Stimulated activated CD4-positive, alpha-beta T cell treated with anti-CD3 and anti-CD28 coated beads, Interleukin-15, amount 100 ng/mL, for 24 hours (primary cell): ENCODE measurements around the gene APAF1.

ENCODE experiments used
- DNase-seq: peaks from one replicate; pipeline ENCODE4 v3.0.0-alpha.2; 2020

Gene APAF1

DNA sequence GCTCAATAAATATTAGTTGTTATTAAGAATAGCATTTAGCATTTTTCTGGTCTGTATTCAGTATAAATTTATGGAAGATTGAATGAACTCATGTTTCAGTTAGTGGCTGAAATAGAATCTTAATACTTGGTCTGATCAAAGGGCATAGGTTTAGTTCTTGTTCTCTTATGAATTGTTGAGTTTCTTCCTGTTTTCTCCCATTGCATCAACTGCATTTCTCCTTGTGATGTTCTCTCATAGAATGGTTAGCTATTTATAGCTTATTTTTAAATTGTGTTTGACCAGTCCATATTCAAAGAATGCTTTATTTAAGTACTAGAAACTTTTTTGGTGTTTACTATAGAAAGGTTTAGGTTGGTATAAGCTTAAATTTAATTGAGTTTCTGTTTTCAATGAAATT, 29.8 kb downstream of the APAF1 start:
- DNase-seq, result no peak

DNA sequence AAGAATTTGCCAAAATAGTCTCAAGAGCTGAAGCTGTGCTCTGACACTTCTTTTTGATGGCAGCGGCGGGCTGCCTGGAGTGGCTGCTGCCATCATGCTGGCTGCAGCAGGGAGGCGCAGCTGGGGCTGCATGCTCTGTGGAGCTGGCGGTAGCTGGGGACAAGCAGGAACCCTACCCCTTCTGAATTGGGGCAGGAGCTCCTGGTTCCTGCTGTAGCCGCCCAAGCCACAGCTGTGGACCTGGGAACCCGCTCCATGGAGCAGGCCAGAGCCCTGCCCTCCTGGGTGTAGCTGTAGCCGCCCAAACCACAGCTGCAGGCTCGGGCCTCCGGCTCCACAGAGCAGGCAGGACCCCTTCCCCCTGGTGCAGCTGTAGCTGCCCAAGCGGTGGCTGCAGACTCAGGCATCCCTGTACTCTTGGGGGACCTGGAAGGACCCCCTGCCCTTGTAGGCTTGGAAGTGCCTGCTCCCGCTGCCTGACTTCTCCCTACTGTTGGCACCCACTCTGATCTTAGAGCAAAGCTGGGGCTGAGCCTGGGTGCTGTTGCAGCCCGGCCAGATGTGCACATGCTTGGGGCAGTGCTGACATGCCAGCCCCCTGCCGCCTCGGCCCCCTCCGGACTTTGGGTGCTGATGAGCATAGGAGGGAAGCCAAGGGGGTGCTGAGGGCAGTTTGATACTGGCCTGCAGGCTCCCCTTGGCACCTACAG, 33.3 kb downstream of the APAF1 start:
- no peak for DNase-seq

- DNase-seq, result no peak
Observed at GRCh38 chr12:98678946-98679610, 34.0 kb downstream of the APAF1 start.

DNA sequence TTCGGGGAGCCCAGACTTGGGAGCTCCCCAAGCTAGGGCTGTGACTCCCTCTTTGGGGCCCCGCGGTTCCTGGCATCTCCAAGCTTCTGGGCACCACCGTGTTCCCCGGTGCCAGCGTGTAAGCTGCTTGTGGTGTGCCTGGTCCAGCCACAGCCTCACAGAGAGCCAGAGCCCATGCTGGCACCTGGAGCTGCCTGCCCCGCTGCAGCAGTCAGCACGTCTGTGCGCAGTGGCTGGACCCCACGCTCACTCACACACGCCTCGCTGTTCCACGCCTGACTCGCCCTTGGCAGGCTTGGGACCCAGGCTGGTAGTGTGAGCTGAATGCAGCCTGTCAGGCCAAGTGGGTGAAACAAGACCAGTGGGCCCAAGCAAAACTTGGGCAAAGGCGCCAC, 34.5 kb downstream of the APAF1 start:
- DNase-seq, result no peak

DNA sequence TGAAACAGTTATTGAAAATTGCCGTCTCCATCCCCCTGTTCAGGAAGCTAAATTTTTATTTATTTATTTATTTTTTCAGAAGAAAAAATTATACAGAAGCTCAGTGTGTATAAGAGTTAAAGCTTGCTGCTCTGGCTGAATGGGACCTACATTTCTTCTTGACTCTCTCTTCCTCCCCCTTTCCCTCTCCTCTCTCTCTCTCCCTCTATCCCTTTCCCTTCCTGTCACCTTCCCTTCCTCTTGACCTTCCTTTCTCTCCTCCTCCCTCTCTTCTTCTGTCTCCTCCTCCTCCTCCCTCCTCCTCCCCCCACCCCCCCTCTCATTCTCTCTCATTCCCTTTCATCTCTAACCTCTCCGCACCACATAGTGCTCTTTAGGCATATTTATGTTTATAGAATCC, 39.1 kb downstream of the APAF1 start:
- no peak for DNase-seq

DNA sequence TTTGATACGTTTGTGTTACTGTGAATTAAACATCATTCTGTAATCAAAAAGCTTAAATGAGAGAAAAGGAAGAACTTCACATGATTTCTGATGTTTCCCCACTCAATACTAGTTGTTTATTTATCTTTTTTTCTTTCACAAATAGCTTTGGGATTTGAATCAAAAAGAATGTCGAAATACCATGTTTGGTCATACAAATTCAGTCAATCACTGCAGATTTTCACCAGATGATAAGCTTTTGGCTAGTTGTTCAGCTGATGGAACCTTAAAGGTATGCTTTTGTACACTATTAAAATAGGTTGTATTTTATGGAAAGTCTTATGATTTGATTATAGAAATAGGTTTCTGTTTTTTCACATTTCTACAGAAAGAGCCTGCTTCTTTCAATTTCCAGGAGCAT, 41.5 kb downstream of the APAF1 start:
- DNase-seq, result no peak

DNA sequence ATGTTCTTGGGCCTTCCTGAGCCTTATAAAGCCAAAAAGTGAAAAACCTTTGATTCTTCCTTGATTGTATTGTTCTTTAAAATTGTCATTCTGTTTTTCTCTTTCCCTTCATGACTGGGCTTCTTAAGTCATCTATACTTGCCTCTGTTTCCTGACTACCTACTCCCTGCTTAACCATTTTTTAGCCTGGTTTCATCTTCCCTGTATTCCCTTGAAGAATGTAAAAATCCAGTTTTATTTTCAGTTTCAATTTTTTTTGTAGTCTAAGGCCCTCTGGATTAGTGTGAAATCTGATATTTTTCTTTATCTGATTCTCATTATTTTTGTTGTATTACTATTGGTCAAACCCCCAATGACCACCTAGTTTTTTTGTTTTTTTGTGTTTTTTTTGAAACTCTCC, 46.3 kb downstream of the APAF1 start:
- no peak for DNase-seq

GRCh38 chr12:98696036-98696646, 51.1 kb downstream of the APAF1 start:
- DNase-seq, result no peak

GRCh38 chr12:98697209-98697608, 52.1 kb downstream of the APAF1 start:
- no peak for DNase-seq

GRCh38 chr12:98698603-98699463, 53.7 kb downstream of the APAF1 start:
- peak; percentile 55 for DNase-seq

DNA sequence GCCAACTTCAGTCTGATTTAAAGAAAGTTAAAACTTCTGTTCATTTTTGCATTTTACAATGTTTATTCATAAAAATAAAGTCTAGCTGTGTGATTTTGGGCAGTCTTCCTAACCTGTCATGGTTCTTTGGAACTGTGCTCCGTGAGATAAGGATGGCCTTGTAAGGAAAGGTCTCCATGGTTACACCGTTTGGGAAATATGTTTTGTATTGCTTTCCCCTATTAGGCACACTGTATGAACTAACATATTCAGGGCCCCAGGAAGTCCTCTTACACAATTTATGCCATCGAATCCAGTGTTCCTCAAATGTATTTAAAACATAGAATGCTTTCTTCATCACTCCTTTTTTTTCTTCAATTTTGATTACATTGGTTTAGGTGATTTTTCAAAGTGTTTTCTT, 54.5 kb downstream of the APAF1 start:
- DNase-seq, result no peak

GRCh38 chr12:98701166-98701565, 56.1 kb downstream of the APAF1 start:
- no peak for DNase-seq

GRCh38 chr12:98709022-98709421, 63.9 kb downstream of the APAF1 start:
- no peak for DNase-seq

DNA sequence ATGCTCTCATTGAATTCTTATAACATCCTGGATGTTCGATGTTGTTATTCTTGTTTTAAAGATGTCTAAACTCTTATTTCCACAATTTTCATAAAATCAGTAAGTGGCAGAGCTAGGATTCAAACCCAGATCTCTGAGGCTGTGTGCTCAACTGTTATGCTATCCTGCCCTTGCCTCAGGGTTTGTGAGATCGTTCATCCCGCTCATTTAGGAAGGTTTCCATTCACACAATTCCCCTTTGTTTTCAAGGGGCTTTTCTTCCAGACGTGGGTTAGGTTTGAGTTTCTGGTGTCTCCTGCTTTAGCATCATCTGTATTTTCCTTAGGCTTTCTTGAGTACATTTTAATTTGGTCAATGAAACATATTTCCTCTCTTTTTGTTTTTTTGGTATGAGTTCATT, 69.3 kb downstream of the APAF1 start:
- DNase-seq, result no peak

GRCh38 chr12:98719515-98720504, 74.7 kb downstream of the APAF1 start:
- DNase-seq, result no peak

- DNase-seq, result no peak
Observed at GRCh38 chr12:98721204-98721702, 76.2 kb downstream of the APAF1 start.

DNA sequence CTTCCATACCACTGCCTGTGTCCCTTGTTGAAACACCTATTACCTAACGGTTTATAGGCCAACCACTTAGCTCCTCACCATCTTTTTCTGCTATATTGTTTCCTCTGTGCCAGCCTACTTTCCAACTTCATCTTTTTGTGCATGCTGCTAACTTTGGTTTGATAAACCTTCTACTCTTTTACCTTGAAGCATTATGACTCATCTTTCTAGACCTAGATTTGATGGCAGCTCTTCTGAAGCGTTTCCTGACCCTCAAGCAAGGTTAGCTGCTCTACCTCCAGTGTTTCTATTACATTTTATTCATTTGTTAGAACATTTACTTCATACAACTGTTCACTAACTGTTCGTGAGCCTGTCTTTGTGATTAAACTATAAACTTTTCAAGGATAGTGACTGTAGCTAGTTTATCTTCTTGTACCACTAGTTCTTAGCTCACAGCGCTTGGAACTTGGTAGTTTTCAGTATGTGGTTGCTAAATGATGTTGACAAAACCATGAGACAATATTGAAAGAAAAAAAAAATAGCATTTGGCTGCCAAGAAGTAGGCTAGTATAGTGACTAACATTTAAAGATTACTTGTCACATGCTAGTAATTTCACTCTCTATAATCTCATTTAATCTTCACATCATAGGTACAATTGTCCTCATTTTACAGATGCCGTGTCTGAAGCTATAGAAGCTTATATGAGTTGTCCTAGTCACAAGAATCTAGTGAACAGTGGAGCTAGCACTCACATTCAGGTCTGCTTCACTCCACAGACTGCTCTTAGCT, 79.5 kb downstream of the APAF1 start:
- no peak for DNase-seq

- peak; percentile 72 for DNase-seq
Observed at GRCh38 chr12:98725476-98726247, 80.6 kb downstream of the APAF1 start.

- no peak for DNase-seq
Observed at GRCh38 chr12:98727196-98727595, 82.1 kb downstream of the APAF1 start.

GRCh38 chr12:98730412-98730811, 85.3 kb downstream of the APAF1 start:
- no peak for DNase-seq
